Non-pigmented ciliary epithelial cell (primary cell): ENCODE measurements around the gene NEURL1.
"Not testable (repeated sequence)": the region's sequence is repeated elsewhere in the genome, so short reads cannot be mapped to it uniquely, and the experiment has no call there.

Source experiments
- DNase-seq: peaks from one replicate; pipeline ENCODE4 v3.0.0-alpha.2; 2010; ENCODE audit warnings: low read depth

NEURL1 gene

GRCh38 chr10:103465411-103466179 is 27.9 kb upstream of the NEURL1 start:
- DNase-seq = no peak

GRCh38 chr10:103466734-103467133 is 26.8 kb upstream of the NEURL1 start:
- DNase-seq = no peak

GRCh38 chr10:103467406-103467805 is 26.1 kb upstream of the NEURL1 start:
- no peak for DNase-seq

GRCh38 chr10:103469201-103469600 is 24.3 kb upstream of the NEURL1 start:
- no peak for DNase-seq

- DNase-seq = no peak
These were observed 22.5 kb upstream of the NEURL1 start for GRCh38 chr10:103470761-103471653.

GRCh38 chr10:103472005-103472404 is 21.5 kb upstream of the NEURL1 start:
- DNase-seq = no peak

GRCh38 chr10:103473261-103473671 is 20.2 kb upstream of the NEURL1 start:
- no peak for DNase-seq

- DNase-seq = no peak
These were observed 19.4 kb upstream of the NEURL1 start for GRCh38 chr10:103474077-103474476.

GRCh38 chr10:103475437-103475836 is 18.1 kb upstream of the NEURL1 start:
- no peak for DNase-seq

GRCh38 chr10:103476046-103476768 is 17.3 kb upstream of the NEURL1 start:
- DNase-seq = no peak

- no peak for DNase-seq
These were observed 14.8 kb upstream of the NEURL1 start for GRCh38 chr10:103478671-103479070.

- no peak for DNase-seq
These were observed 14.4 kb upstream of the NEURL1 start, which contains the start of gene CALHM3 for GRCh38 chr10:103479135-103479534. TSS of gene CALHM3 (minus strand) at chr10:103479240. CDS start at chr10:103479032, 208 bp downstream.

- no peak for DNase-seq
These were observed 13.0 kb upstream of the NEURL1 start for GRCh38 chr10:103480521-103480920.

- DNase-seq = no peak
These were observed 11.5 kb upstream of the NEURL1 start for GRCh38 chr10:103481974-103482531.

- DNase-seq = not testable (repeated sequence)
These were observed 6.7 kb upstream of the NEURL1 start for GRCh38 chr10:103486635-103487409.

GRCh38 chr10:103487410-103487708 is 6.1 kb upstream of the NEURL1 start:
- no peak for DNase-seq

GRCh38 chr10:103490986-103491314 is 2.6 kb upstream of the NEURL1 start:
- no peak for DNase-seq

- DNase-seq = peak; percentile 83
These were observed 1.7 kb upstream of the NEURL1 start for GRCh38 chr10:103491729-103492364.

GRCh38 chr10:103492655-103493261 is 747 bp upstream of the NEURL1 start:
- DNase-seq = no peak
